Measurements from ENCODE around the gene ZG16B.

ZG16B gene

DNA sequence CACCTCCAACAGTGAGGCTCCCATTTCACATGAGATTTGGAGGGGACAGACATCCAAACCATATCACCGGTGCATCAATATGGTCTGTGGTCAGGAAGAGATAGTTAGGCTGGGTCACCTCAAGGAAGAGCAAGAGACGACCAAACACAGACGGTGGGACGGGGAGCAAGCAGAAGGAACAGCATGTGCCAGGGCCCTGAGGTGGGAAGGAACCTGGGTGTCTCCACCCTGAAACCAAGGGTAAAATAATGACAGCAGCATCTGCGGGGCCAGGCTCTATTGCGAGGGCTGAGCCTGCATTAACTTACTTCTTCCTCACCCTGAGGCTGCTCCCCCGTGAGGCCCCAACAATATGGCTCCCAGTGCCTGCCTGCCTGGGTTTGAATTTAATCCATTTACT lies 21.9 kb upstream of the ZG16B start:
- H3K4me3 ChIP-seq (ENCODE audit: low read depth in 1 of 2, low read length in 1 of 2), result no peak overlapping the region
- TF ChIP-seq, protein P1, sequence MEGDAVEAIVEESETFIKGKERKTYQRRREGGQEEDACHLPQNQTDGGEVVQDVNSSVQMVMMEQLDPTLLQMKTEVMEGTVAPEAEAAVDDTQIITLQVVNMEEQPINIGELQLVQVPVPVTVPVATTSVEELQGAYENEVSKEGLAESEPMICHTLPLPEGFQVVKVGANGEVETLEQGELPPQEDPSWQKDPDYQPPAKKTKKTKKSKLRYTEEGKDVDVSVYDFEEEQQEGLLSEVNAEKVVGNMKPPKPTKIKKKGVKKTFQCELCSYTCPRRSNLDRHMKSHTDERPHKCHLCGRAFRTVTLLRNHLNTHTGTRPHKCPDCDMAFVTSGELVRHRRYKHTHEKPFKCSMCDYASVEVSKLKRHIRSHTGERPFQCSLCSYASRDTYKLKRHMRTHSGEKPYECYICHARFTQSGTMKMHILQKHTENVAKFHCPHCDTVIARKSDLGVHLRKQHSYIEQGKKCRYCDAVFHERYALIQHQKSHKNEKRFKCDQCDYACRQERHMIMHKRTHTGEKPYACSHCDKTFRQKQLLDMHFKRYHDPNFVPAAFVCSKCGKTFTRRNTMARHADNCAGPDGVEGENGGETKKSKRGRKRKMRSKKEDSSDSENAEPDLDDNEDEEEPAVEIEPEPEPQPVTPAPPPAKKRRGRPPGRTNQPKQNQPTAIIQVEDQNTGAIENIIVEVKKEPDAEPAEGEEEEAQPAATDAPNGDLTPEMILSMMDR (IDR thresholded peaks at IDR 0.05), result no peak
- H3K27ac ChIP-seq, result no peak overlapping the region
- H3K36me3 ChIP-seq, result no peaks in the 10 kb centered on the region
- no peaks in the 10 kb centered on the region for H3K4me1 ChIP-seq (ENCODE audit: control insufficient read depth in 1 of 2, insufficient read depth in 1 of 2, low read depth in 1 of 2, low read length in 1 of 2)
- peaks cover 50% of the 10 kb centered on the region for H3K27me3 ChIP-seq
- H3K9me3 ChIP-seq, result no peaks in the 10 kb centered on the region

DNA sequence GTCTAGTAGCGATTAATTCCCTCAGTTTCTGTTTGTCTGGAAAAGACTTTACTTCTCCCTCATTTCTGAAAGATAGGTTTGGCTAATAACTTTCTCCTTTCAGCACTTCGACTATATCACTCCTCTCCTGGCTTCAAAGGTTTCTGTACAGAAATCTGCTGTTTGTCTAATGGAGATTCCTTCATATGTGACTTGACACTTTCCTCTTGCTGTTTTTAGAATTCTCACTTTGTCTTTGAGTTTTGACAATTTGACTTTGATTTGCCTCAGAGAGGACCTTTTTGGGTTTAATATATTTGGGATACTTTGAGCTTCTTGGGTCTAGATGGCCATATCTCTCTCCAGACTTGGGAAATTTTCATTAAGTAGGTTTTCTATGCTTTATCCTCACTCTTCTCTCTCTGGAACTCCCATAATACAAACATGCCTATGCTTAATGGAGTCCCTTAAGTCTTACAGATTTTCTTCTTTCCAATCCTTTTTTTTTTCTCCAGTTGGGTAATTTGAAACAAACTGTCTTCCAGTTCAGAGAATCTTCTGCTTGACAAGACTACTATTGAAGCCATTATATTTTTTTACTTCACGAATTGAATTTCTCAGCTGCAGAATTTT lies 20.8 kb upstream of the ZG16B start:
- Histone ChIP-seq H3K4me3 (ENCODE audit: low read depth in 1 of 2, low read length in 1 of 2) (no peak overlapping the region), H3K36me3 (no peaks in the 10 kb centered on the region), H3K4me1 (ENCODE audit: control insufficient read depth in 1 of 2, insufficient read depth in 1 of 2, low read depth in 1 of 2, low read length in 1 of 2) (no peaks in the 10 kb centered on the region), H3K27ac (no peak overlapping the region), H3K27me3 (peaks cover 44% of the 10 kb centered on the region), H3K9me3 (no peaks in the 10 kb centered on the region)
- TF ChIP-seq, protein P1 (IDR thresholded peaks at IDR 0.05), result no peak

DNA sequence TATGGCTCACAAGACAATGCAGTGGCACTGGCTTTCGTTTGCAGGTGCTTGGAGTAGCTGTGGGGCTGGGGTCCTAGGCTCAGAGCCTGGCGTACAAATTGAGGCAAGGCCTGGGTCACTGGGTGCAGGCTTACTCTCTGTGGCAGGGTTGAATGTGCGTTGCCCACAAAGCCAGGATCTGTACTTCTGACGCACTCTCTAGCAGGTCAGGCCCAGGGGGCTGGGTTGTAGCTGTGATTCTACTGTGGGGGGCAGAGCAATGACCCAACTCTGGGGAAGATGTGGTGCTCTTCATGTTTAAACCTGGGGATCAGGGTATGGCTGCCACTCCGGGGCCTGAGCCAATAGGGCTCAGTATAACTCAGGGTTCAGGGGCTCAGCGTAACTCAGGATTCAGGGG lies 19.5 kb upstream of the ZG16B start:
- TF ChIP-seq, protein P1 (IDR thresholded peaks at IDR 0.05), result no peak
- peaks cover 42% of the 10 kb centered on the region for H3K27me3 ChIP-seq
- H3K4me3 ChIP-seq (ENCODE audit: low read depth in 1 of 2, low read length in 1 of 2), result no peak overlapping the region
- H3K36me3 ChIP-seq, result no peaks in the 10 kb centered on the region
- no peak overlapping the region for H3K27ac ChIP-seq
- H3K9me3 ChIP-seq, result no peaks in the 10 kb centered on the region
- no peaks in the 10 kb centered on the region for H3K4me1 ChIP-seq (ENCODE audit: control insufficient read depth in 1 of 2, insufficient read depth in 1 of 2, low read depth in 1 of 2, low read length in 1 of 2)

DNA sequence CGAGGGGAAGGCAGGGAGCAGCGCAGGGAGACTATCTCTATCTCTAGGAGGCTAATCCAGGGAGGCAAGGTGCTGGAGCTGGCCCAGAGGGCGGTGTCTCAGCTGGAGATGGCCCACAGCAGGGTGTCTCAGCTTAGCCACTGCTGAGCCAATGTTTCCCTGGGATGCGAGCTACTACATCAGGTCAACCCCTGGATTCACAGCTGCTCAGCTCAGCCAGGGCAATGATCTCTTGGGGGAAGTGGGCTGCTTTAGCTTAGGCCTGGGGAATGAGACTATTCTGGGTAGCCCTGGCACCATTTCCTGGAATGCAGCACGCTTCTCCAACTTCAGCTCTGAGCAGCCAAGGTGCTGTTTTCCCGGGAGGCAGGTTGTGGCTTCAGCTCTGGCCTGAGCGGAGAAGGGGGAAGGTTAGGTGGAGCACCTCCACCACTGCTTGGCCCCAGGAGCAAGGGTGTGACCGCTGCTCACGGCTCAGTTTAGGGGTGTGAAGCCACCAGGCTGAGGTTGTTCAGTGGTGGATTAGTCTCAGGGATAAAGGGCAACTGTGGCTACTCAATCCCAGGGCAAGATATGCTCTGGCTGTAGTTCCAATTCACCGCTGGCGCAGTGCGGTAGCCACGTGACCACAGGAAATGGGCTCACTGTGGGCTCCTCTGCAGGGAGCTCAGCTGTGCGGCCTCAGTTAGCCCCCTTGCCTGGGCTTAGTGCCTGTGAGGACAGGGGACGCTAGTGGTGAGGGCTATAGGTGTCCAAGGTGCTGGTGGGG lies 18.2 kb upstream of the ZG16B start:
- H3K36me3 ChIP-seq, result no peaks in the 10 kb centered on the region
- H3K9me3 ChIP-seq, result no peaks in the 10 kb centered on the region
- no peak overlapping the region for H3K27ac ChIP-seq
- no peak overlapping the region for H3K4me3 ChIP-seq (ENCODE audit: low read depth in 1 of 2, low read length in 1 of 2)
- TF ChIP-seq, protein P1 (IDR thresholded peaks at IDR 0.05), result no peak
- H3K4me1 ChIP-seq (ENCODE audit: control insufficient read depth in 1 of 2, insufficient read depth in 1 of 2, low read depth in 1 of 2, low read length in 1 of 2), result no peaks in the 10 kb centered on the region
- peaks cover 32% of the 10 kb centered on the region for H3K27me3 ChIP-seq

DNA sequence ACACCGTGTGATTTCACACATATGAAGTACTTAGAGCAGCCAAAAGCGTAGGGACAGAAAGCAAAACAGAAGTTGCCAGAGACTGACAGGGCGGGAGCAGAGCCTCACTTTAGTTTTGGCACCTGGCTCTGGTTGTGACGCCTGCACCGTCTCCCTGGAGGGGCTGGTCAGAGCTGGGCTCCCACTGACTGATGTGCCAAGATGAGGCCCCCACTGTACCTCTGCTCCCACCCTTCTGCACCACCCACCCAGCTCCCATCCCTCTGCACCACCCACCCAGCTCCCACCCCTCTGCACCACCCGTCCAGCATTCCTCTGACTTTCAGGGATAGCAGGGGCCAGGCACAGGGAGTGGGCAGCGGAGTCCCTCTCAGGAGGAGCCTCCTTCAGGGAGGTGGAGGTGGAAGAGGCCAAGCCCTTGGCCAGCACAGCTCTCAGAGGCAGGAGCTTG lies 16.3 kb upstream of the ZG16B start:
- H3K27ac ChIP-seq, result no peak overlapping the region
- no peaks in the 10 kb centered on the region for H3K4me1 ChIP-seq (ENCODE audit: control insufficient read depth in 1 of 2, insufficient read depth in 1 of 2, low read depth in 1 of 2, low read length in 1 of 2)
- H3K4me3 ChIP-seq (ENCODE audit: low read depth in 1 of 2, low read length in 1 of 2), result no peak overlapping the region
- no peaks in the 10 kb centered on the region for H3K9me3 ChIP-seq
- H3K27me3 ChIP-seq, result peaks cover 24% of the 10 kb centered on the region
- no peaks in the 10 kb centered on the region for H3K36me3 ChIP-seq
- TF ChIP-seq, protein P1 (IDR thresholded peaks at IDR 0.05), result no peak

Data from neutrophil (primary cell).